HEK293 (cell line): ENCODE data around the gene POLR1B.

ENCODE experiments used
- ATF2 ChIP-seq: fragments of 450-650 bp; formaldehyde crosslinking; IDR thresholded peaks from 2 replicates; pipeline ENCODE4 v1.5.1; 2016; ENCODE audit warnings: missing biosample characterization, missing genetic modification characterization, low read depth
- CTCF ChIP-seq: fragments of 450-650 bp; formaldehyde crosslinking; IDR thresholded peaks from 2 replicates; pipeline ENCODE4 v1.5.1; 2016; ENCODE audit warnings: missing biosample characterization, missing genetic modification characterization
- SP2 ChIP-seq: fragments of 450-650 bp; formaldehyde crosslinking; IDR thresholded peaks from 2 replicates; pipeline ENCODE4 v1.5.1; 2016; ENCODE audit warnings: missing biosample characterization, missing genetic modification characterization
- SP7 ChIP-seq: fragments of 450-650 bp; formaldehyde crosslinking; IDR thresholded peaks from 2 replicates; pipeline ENCODE4 v1.5.1; 2016; ENCODE audit warnings: missing biosample characterization, missing genetic modification characterization
- TCF7L2 ChIP-seq: IDR thresholded peaks from 2 replicates; pipeline ENCODE4 v1.6.1; 2011; ENCODE audit warnings: low read depth, mild to moderate bottlenecking, inconsistent platforms, low read length, moderate library complexity, borderline replicate concordance
- ZNF140 ChIP-seq: fragments of 450-650 bp; formaldehyde crosslinking; IDR thresholded peaks from 2 replicates; pipeline ENCODE4 v1.5.1; 2016; ENCODE audit warnings: missing biosample characterization, missing genetic modification characterization

- TF ChIP-seq CTCF (tag by site-specific recombination), result no peak
- no peak for TF ChIP-seq ATF2 (tag by site-specific recombination)
- no peak for TF ChIP-seq SP2
- no peak for TF ChIP-seq ZNF140 (tag by site-specific recombination)
- no peak for TF ChIP-seq TCF7L2
- TF ChIP-seq SP7 (tag by site-specific recombination), result no peak
Observed at GRCh38 chr2:112539306-112539705, 3.0 kb upstream of the POLR1B start.
